ENCODE data around the gene KCNMB1. TPM values are rescaled to one million over a fixed set of nuclear protein-coding genes. Genes with fewer than 3 reads are reported as not detected.

KCNMB1 gene
- total RNA-seq, 1 donor from 2014 or later: 0.14 TPM

GRCh38 chr5:170432669-170433068, 43.5 kb upstream of the KCNMB1 start:
- no peak overlapping the region for H3K4me2 ChIP-seq (ENCODE audit: low read length)
- H3K4me1 Mint-ChIP-seq (ENCODE audit: low read depth, unreplicated experiment): peaks cover 12% of the 10 kb centered on the region
- no peak overlapping the region for H2AFZ ChIP-seq (ENCODE audit: low read depth, low read length)
- H4K20me1 ChIP-seq (ENCODE audit: insufficient read depth, low read length): no peaks in the 10 kb centered on the region
- H3K4me1 ChIP-seq (ENCODE audit: insufficient read depth, low read length): no peaks in the 10 kb centered on the region
- no peak overlapping the region for H3K4me3 ChIP-seq (ENCODE audit: insufficient read depth, low read depth, low read length)
- peaks cover under 1% of the 10 kb centered on the region for H3K36me3 Mint-ChIP-seq (ENCODE audit: low read depth, unreplicated experiment)
- no peak overlapping the region for H3K27ac Mint-ChIP-seq (ENCODE audit: unreplicated experiment)
- no peak for DNase-seq (ENCODE audit: low read depth)
- H3K79me2 ChIP-seq (ENCODE audit: insufficient read depth, low read length): no peaks in the 10 kb centered on the region
- no peaks in the 10 kb centered on the region for H3K9me3 ChIP-seq (ENCODE audit: insufficient read depth, low read depth, low read length)
- no peak overlapping the region for H3K27ac ChIP-seq (ENCODE audit: low read depth, low read length)
- TF ChIP-seq CTCF (IDR thresholded peaks at IDR 0.05; ENCODE audit: insufficient read depth, low read depth, low read length) (no peak), EZH2 (IDR thresholded peaks at IDR 0.05; ENCODE audit: insufficient read depth, low read length) (no peak)
- no peak for FAIRE-seq
- H3K9me3 Mint-ChIP-seq (ENCODE audit: unreplicated experiment): no peaks in the 10 kb centered on the region
- no peak overlapping the region for H3K9ac ChIP-seq (ENCODE audit: low read length)
- no peak overlapping the region for H3K4me3 Mint-ChIP-seq (ENCODE audit: unreplicated experiment)
- no peaks in the 10 kb centered on the region for H3K36me3 ChIP-seq (ENCODE audit: insufficient read depth, low read length)
- H3K27me3 ChIP-seq (ENCODE audit: insufficient read depth, low read length): peaks cover 9% of the 10 kb centered on the region
- peaks cover 29% of the 10 kb centered on the region for H3K27me3 Mint-ChIP-seq (ENCODE audit: low read depth, unreplicated experiment)

DNA sequence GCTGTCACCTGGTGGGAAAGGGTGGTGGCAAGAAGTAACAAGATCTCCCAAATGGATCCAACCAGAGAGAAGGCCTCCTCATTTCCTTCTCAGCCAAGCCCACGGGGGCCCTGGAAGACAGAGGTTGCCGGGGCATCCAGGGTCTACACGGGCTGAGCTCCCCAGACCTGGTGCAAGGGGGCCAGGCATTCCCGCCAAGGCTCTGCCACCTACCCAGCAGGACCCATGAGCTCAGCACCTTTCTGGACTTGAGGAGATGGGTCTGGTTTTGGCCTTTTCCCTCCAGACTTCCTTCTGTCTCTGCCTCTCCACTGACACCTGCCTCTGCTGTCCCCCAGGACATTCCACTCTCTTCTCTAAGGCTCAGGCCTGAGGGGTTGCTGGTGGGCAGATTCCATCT, 42.4 kb upstream of the KCNMB1 start:
- no peak overlapping the region for H3K9ac ChIP-seq (ENCODE audit: low read length)
- TF ChIP-seq CTCF (IDR thresholded peaks at IDR 0.05; ENCODE audit: insufficient read depth, low read depth, low read length) (no peak), EZH2 (IDR thresholded peaks at IDR 0.05; ENCODE audit: insufficient read depth, low read length) (no peak)
- no peak overlapping the region for H3K27ac Mint-ChIP-seq (ENCODE audit: unreplicated experiment)

GRCh38 chr5:170430866-170431437, 41.8 kb upstream of the KCNMB1 start:
- Mint-ChIP-seq H3K27ac (ENCODE audit: unreplicated experiment) (no peak overlapping the region), H3K36me3 (ENCODE audit: low read depth, unreplicated experiment) (no peaks in the 10 kb centered on the region), H3K27me3 (ENCODE audit: low read depth, unreplicated experiment) (peaks cover 16% of the 10 kb centered on the region), H3K4me3 (ENCODE audit: unreplicated experiment) (no peak overlapping the region), H3K4me1 (ENCODE audit: low read depth, unreplicated experiment) (peaks cover 13% of the 10 kb centered on the region), H3K9me3 (ENCODE audit: unreplicated experiment) (no peaks in the 10 kb centered on the region)
- TF ChIP-seq EZH2 (IDR thresholded peaks at IDR 0.05; ENCODE audit: insufficient read depth, low read length) (no peak), CTCF (IDR thresholded peaks at IDR 0.05; ENCODE audit: insufficient read depth, low read depth, low read length) (no peak)
- Histone ChIP-seq H3K4me2 (ENCODE audit: low read length) (no peak overlapping the region), H2AFZ (ENCODE audit: low read depth, low read length) (no peak overlapping the region), H3K4me1 (ENCODE audit: insufficient read depth, low read length) (no peaks in the 10 kb centered on the region), H3K27me3 (ENCODE audit: insufficient read depth, low read length) (peaks cover 16% of the 10 kb centered on the region), H3K9me3 (ENCODE audit: insufficient read depth, low read depth, low read length) (no peaks in the 10 kb centered on the region), H3K79me2 (ENCODE audit: insufficient read depth, low read length) (no peaks in the 10 kb centered on the region), H3K36me3 (ENCODE audit: insufficient read depth, low read length) (no peaks in the 10 kb centered on the region), H3K4me3 (ENCODE audit: insufficient read depth, low read depth, low read length) (no peak overlapping the region), H4K20me1 (ENCODE audit: insufficient read depth, low read length) (no peaks in the 10 kb centered on the region), H3K9ac (ENCODE audit: low read length) (no peak overlapping the region), H3K27ac (ENCODE audit: low read depth, low read length) (no peak overlapping the region)
- DNase-seq (ENCODE audit: low read depth) (no peak), FAIRE-seq (no peak)

More for the DNA sequence above, 42.4 kb upstream of the KCNMB1 start:
- FAIRE-seq (no peak), DNase-seq (ENCODE audit: low read depth) (no peak)
- Histone ChIP-seq H3K9me3 (ENCODE audit: insufficient read depth, low read depth, low read length) (no peaks in the 10 kb centered on the region), H4K20me1 (ENCODE audit: insufficient read depth, low read length) (no peaks in the 10 kb centered on the region), H3K36me3 (ENCODE audit: insufficient read depth, low read length) (no peaks in the 10 kb centered on the region), H3K4me2 (ENCODE audit: low read length) (no peak overlapping the region), H3K27me3 (ENCODE audit: insufficient read depth, low read length) (peaks cover 12% of the 10 kb centered on the region), H3K4me1 (ENCODE audit: insufficient read depth, low read length) (no peaks in the 10 kb centered on the region), H3K4me3 (ENCODE audit: insufficient read depth, low read depth, low read length) (no peak overlapping the region), H3K79me2 (ENCODE audit: insufficient read depth, low read length) (no peaks in the 10 kb centered on the region), H2AFZ (ENCODE audit: low read depth, low read length) (no peak overlapping the region), H3K27ac (ENCODE audit: low read depth, low read length) (no peak overlapping the region)
- no peaks in the 10 kb centered on the region for H3K36me3 Mint-ChIP-seq (ENCODE audit: low read depth, unreplicated experiment)
- peaks cover 19% of the 10 kb centered on the region for H3K27me3 Mint-ChIP-seq (ENCODE audit: low read depth, unreplicated experiment)
- H3K9me3 Mint-ChIP-seq (ENCODE audit: unreplicated experiment): no peaks in the 10 kb centered on the region
- no peak overlapping the region for H3K4me3 Mint-ChIP-seq (ENCODE audit: unreplicated experiment)
- H3K4me1 Mint-ChIP-seq (ENCODE audit: low read depth, unreplicated experiment): peaks cover 13% of the 10 kb centered on the region

Measured in astrocyte (in vitro differentiated cells and primary cell).